ENCODE measurements around the gene TNFAIP8L3.

DNA sequence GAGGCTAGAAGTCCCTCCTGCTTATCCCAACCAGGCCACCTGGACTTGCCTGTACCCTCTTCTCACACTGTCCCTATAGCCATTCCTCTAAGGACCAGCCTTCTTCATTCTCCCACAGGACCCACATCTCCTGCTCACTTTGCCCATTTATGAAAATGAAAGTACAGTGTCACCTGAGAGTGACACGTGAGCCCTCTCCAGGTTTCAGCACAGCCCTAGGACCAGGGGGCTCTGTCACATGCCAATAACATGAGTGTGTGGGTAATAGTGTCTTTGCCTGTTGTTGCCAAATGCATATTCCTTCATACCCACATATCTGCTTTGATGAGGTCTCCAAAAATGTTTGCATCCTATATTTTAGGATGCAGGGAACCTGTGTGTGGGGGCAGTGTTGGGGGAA lies 42.3 kb upstream of the TNFAIP8L3 start:
- TF ChIP-seq EP300 (IDR thresholded peaks at IDR 0.05): no peak
- no peak for TF ChIP-seq POLR2A (IDR thresholded peaks at IDR 0.05)
